ENCODE results near the gene TNRC6B. TPM values are rescaled to one million over a fixed set of nuclear protein-coding genes. Genes with fewer than 3 reads are reported as not detected.

Gene TNRC6B
- total and polyA plus RNA-seq, 2 experiments from 2014 or later, result 46.9 to 87.8 TPM

DNA sequence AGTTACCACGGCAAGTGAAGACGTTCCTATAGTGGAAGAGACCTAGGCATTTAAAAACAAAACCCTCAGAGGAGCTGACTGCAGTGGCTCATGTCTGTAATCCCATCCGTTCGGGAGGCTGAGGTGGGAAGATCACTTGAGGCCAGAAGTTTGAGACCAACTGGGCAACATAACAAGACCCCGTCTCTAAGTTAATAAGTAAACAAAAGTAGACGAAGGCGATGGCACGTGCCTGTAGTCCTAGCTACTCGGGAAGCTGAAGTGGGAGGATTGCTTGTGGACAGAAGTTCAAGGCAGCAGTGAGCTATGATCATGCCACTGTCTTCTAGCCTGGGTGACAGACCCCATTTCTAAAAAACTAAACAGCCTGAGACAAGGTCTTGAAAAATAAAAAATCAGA is 164.8 kb downstream of the TNRC6B start:
- Mint-ChIP-seq H3K36me3 (ENCODE audit: low read depth) (peaks cover 7% of the 10 kb centered on the region), H3K27me3 (ENCODE audit: insufficient read depth, low read depth, poor library complexity) (peaks cover 11% of the 10 kb centered on the region), H3K27ac (no peak overlapping the region), H3K9me3 (no peaks in the 10 kb centered on the region), H3K4me1 (peaks cover 3% of the 10 kb centered on the region; the same call in 2 of the 3 replicates), H3K4me3 (no peak overlapping the region)
- no peak overlapping the region for H3K4me2 ChIP-seq
- H3K36me3 ChIP-seq (ENCODE audit: insufficient read depth), result no peaks in the 10 kb centered on the region
- no peaks in the 10 kb centered on the region for H3K27me3 ChIP-seq (ENCODE audit: insufficient read depth)
- peaks cover 11% of the 10 kb centered on the region; the same call in 1 of the 2 replicates for H3F3A ChIP-seq (replicated peaks; ENCODE audit: low read depth)
- TF ChIP-seq, protein P1, sequence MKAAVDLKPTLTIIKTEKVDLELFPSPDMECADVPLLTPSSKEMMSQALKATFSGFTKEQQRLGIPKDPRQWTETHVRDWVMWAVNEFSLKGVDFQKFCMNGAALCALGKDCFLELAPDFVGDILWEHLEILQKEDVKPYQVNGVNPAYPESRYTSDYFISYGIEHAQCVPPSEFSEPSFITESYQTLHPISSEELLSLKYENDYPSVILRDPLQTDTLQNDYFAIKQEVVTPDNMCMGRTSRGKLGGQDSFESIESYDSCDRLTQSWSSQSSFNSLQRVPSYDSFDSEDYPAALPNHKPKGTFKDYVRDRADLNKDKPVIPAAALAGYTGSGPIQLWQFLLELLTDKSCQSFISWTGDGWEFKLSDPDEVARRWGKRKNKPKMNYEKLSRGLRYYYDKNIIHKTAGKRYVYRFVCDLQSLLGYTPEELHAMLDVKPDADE (IDR thresholded peaks at IDR 0.05), result no peak
- TF ChIP-seq NANOG (IDR thresholded peaks at IDR 0.05; ENCODE audit: borderline replicate concordance) (no peak), STAT1 (IDR thresholded peaks at IDR 0.05; ENCODE audit: unreplicated experiment) (no peak), CREB1 (CRISPR knock-in tag; IDR thresholded peaks at IDR 0.05; ENCODE audit: low read depth) (no peak)
- no peaks in the 10 kb centered on the region for H3K9me2 ChIP-seq (ENCODE audit: insufficient read depth)
- H3K4me3 ChIP-seq, result no peak overlapping the region
- H3K4me1 ChIP-seq (ENCODE audit: insufficient read depth), result peaks cover 2% of the 10 kb centered on the region; the same call in 1 of the 2 replicates
- H4K20me1 ChIP-seq (replicated peaks; ENCODE audit: insufficient read depth), result no peaks in the 10 kb centered on the region
- DNase-seq (ENCODE audit: low spot score), result no peak
- no peak overlapping the region for H2AFZ ChIP-seq
- peaks cover 11% of the 10 kb centered on the region for H3K79me2 ChIP-seq (replicated peaks; ENCODE audit: insufficient read depth)
- H3K27ac ChIP-seq (ENCODE audit: low read depth), result 0 out of 2 replicates have a peak overlapping the region, but pooled peaks have one; percentile 39
- ATAC-seq, result no peak

DNA sequence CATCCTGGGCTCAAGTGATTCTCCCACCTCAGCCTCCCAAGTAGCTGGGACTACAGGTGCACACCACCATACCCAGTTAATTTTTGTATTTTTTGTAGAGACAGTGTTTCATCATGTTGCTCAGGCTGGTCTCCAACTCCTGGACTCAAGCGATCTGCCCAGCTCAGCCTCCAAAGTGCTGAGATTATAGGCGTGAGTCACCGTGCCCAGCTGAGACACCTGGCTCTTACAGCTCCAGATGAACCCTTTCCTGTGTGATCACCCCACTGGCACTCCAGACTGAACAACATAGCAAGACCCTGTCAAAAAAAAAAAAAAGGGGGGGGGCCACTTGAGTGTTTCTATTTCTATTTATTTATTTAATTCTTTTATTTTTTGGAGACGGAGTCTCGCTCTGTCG is 167.5 kb downstream of the TNRC6B start:
- no peak overlapping the region for H3K27ac Mint-ChIP-seq
- TF ChIP-seq JUNB (IDR thresholded peaks at IDR 0.05; ENCODE audit: unreplicated experiment) (no peak), STAT1 (IDR thresholded peaks at IDR 0.05; ENCODE audit: unreplicated experiment) (no peak), EZH2 (IDR thresholded peaks at IDR 0.05; ENCODE audit: low read depth, unreplicated experiment) (no peak), EZH2phosphoT487 (IDR thresholded peaks at IDR 0.05; ENCODE audit: unreplicated experiment) (no peak), POLR2AphosphoS5 (IDR thresholded peaks at IDR 0.05; ENCODE audit: low read depth) (no peak)
- TF ChIP-seq, protein P2, sequence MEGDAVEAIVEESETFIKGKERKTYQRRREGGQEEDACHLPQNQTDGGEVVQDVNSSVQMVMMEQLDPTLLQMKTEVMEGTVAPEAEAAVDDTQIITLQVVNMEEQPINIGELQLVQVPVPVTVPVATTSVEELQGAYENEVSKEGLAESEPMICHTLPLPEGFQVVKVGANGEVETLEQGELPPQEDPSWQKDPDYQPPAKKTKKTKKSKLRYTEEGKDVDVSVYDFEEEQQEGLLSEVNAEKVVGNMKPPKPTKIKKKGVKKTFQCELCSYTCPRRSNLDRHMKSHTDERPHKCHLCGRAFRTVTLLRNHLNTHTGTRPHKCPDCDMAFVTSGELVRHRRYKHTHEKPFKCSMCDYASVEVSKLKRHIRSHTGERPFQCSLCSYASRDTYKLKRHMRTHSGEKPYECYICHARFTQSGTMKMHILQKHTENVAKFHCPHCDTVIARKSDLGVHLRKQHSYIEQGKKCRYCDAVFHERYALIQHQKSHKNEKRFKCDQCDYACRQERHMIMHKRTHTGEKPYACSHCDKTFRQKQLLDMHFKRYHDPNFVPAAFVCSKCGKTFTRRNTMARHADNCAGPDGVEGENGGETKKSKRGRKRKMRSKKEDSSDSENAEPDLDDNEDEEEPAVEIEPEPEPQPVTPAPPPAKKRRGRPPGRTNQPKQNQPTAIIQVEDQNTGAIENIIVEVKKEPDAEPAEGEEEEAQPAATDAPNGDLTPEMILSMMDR (conservative IDR thresholded peaks at IDR 0.05; ENCODE audit: low read depth in 2 of 2), result no peak
- TF ChIP-seq, protein P3, sequence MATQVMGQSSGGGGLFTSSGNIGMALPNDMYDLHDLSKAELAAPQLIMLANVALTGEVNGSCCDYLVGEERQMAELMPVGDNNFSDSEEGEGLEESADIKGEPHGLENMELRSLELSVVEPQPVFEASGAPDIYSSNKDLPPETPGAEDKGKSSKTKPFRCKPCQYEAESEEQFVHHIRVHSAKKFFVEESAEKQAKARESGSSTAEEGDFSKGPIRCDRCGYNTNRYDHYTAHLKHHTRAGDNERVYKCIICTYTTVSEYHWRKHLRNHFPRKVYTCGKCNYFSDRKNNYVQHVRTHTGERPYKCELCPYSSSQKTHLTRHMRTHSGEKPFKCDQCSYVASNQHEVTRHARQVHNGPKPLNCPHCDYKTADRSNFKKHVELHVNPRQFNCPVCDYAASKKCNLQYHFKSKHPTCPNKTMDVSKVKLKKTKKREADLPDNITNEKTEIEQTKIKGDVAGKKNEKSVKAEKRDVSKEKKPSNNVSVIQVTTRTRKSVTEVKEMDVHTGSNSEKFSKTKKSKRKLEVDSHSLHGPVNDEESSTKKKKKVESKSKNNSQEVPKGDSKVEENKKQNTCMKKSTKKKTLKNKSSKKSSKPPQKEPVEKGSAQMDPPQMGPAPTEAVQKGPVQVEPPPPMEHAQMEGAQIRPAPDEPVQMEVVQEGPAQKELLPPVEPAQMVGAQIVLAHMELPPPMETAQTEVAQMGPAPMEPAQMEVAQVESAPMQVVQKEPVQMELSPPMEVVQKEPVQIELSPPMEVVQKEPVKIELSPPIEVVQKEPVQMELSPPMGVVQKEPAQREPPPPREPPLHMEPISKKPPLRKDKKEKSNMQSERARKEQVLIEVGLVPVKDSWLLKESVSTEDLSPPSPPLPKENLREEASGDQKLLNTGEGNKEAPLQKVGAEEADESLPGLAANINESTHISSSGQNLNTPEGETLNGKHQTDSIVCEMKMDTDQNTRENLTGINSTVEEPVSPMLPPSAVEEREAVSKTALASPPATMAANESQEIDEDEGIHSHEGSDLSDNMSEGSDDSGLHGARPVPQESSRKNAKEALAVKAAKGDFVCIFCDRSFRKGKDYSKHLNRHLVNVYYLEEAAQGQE (IDR thresholded peaks at IDR 0.05; ENCODE audit: unreplicated experiment), result no peak

More for the DNA sequence above, 167.5 kb downstream of the TNRC6B start:
- peaks cover 9% of the 10 kb centered on the region for H3K27me3 Mint-ChIP-seq (ENCODE audit: insufficient read depth, low read depth, poor library complexity)
- peaks cover 8% of the 10 kb centered on the region; the same call in 2 of the 3 replicates for H3K4me1 Mint-ChIP-seq
- H3K27ac ChIP-seq (ENCODE audit: low read depth), result peak overlapping the region; percentile 89; the same call in 1 of the 2 replicates
- H3K4me2 ChIP-seq, result peak overlapping the region; percentile 87
- H3K79me2 ChIP-seq (replicated peaks; ENCODE audit: insufficient read depth), result peaks cover 38% of the 10 kb centered on the region
- no peak overlapping the region for H2AFZ ChIP-seq
- peaks cover 27% of the 10 kb centered on the region for H3K36me3 Mint-ChIP-seq (ENCODE audit: low read depth)
- ATAC-seq (no peak), DNase-seq (ENCODE audit: low spot score) (no peak)
- peak overlapping the region; percentile 68 for H3K4me3 ChIP-seq
- peaks cover 15% of the 10 kb centered on the region for H3F3A ChIP-seq (replicated peaks; ENCODE audit: low read depth)
- no peaks in the 10 kb centered on the region for H3K9me2 ChIP-seq (ENCODE audit: insufficient read depth)
- H4K20me1 ChIP-seq (replicated peaks; ENCODE audit: insufficient read depth), result peaks cover 16% of the 10 kb centered on the region
- H3K9me3 Mint-ChIP-seq, result no peaks in the 10 kb centered on the region
- H3K36me3 ChIP-seq (ENCODE audit: insufficient read depth), result peaks cover 16% of the 10 kb centered on the region
- H3K27me3 ChIP-seq (ENCODE audit: insufficient read depth), result no peaks in the 10 kb centered on the region
- peak overlapping the region; percentile 97 for H3K4me3 Mint-ChIP-seq
- peaks cover 6% of the 10 kb centered on the region; the same call in 1 of the 2 replicates for H3K4me1 ChIP-seq (ENCODE audit: insufficient read depth)

Data from GM23338 (cell line).